Uterus (tissue), 2 donors: Measurements from ENCODE around the gene PDPK1.
"Not testable (repeated sequence)": the region's sequence is repeated elsewhere in the genome, so short reads cannot be mapped to it uniquely, and the experiment has no call there.

Experiments
- POLR2A ChIP-seq, 2 donors: fragments of 450-650 bp; IDR thresholded peaks; one replicate each; pipeline ENCODE4 v1.6.1; 2016; ENCODE audit warnings: antibody characterized with exemption in 2 of 2, mild to moderate bottlenecking in 1 of 2, moderate library complexity in 1 of 2
- TF ChIP-seq, protein P1 (sequence below), 4 experiments: fragments of 200-600 bp in 2 of 4; fragments of 450-650 bp in 2 of 4; sonication (generic) in 2 of 4; IDR thresholded peaks; one replicate each; pipeline ENCODE4 v1.5.1; 2016 to 2019; ENCODE audit warnings: antibody characterized with exemption in 4 of 4, mild to moderate bottlenecking in 2 of 4, moderate library complexity in 1 of 4

- TF ChIP-seq, protein P1, sequence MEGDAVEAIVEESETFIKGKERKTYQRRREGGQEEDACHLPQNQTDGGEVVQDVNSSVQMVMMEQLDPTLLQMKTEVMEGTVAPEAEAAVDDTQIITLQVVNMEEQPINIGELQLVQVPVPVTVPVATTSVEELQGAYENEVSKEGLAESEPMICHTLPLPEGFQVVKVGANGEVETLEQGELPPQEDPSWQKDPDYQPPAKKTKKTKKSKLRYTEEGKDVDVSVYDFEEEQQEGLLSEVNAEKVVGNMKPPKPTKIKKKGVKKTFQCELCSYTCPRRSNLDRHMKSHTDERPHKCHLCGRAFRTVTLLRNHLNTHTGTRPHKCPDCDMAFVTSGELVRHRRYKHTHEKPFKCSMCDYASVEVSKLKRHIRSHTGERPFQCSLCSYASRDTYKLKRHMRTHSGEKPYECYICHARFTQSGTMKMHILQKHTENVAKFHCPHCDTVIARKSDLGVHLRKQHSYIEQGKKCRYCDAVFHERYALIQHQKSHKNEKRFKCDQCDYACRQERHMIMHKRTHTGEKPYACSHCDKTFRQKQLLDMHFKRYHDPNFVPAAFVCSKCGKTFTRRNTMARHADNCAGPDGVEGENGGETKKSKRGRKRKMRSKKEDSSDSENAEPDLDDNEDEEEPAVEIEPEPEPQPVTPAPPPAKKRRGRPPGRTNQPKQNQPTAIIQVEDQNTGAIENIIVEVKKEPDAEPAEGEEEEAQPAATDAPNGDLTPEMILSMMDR (IDR thresholded peaks at IDR 0.05), result peak in 1 of 4 experiments; percentile 12
- TF ChIP-seq POLR2A (IDR thresholded peaks at IDR 0.05), result not testable (repeated sequence)
These were observed 13.6 kb downstream of the PDPK1 start for GRCh38 chr16:2551420-2551889.
